ENCODE results near the gene SH3RF3.

Gene SH3RF3

DNA sequence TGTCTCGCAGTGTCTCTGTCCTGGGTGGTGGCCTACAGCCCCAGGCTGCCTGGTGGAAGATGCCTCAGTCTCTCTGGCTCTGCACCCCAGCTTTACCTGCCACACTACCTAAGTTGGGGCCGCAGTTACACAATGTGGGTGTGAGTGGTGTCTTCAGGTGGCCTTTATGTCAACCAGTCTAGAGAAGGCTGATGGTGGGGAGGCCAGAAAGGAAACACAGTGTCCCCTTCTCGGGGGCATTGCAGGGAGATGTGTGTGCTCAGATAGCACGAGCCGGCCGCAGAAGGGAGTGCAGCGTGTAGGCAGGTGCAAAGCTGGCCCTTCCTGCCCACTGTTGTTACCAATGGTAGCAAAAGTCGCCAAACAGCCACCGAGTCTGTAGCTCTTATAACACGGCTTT, 216.1 kb downstream of the SH3RF3 start:
- no peak for DNase-seq (ENCODE audit: low spot score)
- peak overlapping the region; percentile 62 for H3K18ac ChIP-seq (ENCODE audit: low read length)
- no peak overlapping the region for H2BK5ac ChIP-seq (ENCODE audit: low read length)
- peak overlapping the region; percentile 17 for H2AK5ac ChIP-seq (ENCODE audit: low read depth, low read length)
- no peak overlapping the region for H2AFZ ChIP-seq (ENCODE audit: low read length)
- no peaks in the 10 kb centered on the region for H3K36me3 ChIP-seq (replicated peaks in 1 of 2; ENCODE audit: control insufficient read depth in 2 of 2, insufficient read depth in 2 of 2, low read length in 2 of 2)
- no peak overlapping the region for H3K9ac ChIP-seq (ENCODE audit: low read depth, low read length, poor library complexity)
- H4K8ac ChIP-seq (ENCODE audit: low read depth, low read length), result no peak overlapping the region
- no peak overlapping the region for H3K14ac ChIP-seq (ENCODE audit: low read length)
- no peaks in the 10 kb centered on the region for H3K27me3 ChIP-seq (ENCODE audit: control insufficient read depth in 3 of 3, insufficient read depth in 3 of 3, low read depth in 1 of 3, low read length in 3 of 3)
- H4K91ac ChIP-seq (ENCODE audit: low read depth, low read length, poor library complexity), result no peak overlapping the region
- no peak overlapping the region for H3K4me2 ChIP-seq (ENCODE audit: insufficient read depth, low read length, poor library complexity, severe bottlenecking)
- no peak overlapping the region for H2BK120ac ChIP-seq (ENCODE audit: low read depth, low read length)
- H3K4me3 ChIP-seq (ENCODE audit: low read length in 2 of 2), result no peak overlapping the region
- H3K9me3 ChIP-seq (replicated peaks in 1 of 2; ENCODE audit: control insufficient read depth in 2 of 2, insufficient read depth in 1 of 2, low read depth in 1 of 2, low read length in 2 of 2), result peaks cover 5 to 11% of the 10 kb centered on the region in 2 donors
- no peak overlapping the region for H2BK12ac ChIP-seq (ENCODE audit: low read length)
- H3K27ac ChIP-seq (replicated peaks; ENCODE audit: low read length), result no peak overlapping the region
- no CpG with 5 or more reads among the region's 10 CpGs for WGBS, 2 donors (ENCODE audit: extremely low coverage in 2 of 2, insufficient read length in 2 of 2, insufficient replicate concordance in 1 of 2)
- H3K79me1 ChIP-seq (ENCODE audit: low read depth, low read length), result no peaks in the 10 kb centered on the region
- H3K4ac ChIP-seq (ENCODE audit: low read length), result no peak overlapping the region
- H3K4me1 ChIP-seq (ENCODE audit: control insufficient read depth in 2 of 2, insufficient read depth in 1 of 2, low read depth in 1 of 2, low read length in 2 of 2), result peaks cover 13 to 16% of the 10 kb centered on the region in 2 donors
- H2BK15ac ChIP-seq (ENCODE audit: low read length), result no peak overlapping the region
- no peak overlapping the region for H3K23ac ChIP-seq (ENCODE audit: low read depth, low read length, poor library complexity)

DNA sequence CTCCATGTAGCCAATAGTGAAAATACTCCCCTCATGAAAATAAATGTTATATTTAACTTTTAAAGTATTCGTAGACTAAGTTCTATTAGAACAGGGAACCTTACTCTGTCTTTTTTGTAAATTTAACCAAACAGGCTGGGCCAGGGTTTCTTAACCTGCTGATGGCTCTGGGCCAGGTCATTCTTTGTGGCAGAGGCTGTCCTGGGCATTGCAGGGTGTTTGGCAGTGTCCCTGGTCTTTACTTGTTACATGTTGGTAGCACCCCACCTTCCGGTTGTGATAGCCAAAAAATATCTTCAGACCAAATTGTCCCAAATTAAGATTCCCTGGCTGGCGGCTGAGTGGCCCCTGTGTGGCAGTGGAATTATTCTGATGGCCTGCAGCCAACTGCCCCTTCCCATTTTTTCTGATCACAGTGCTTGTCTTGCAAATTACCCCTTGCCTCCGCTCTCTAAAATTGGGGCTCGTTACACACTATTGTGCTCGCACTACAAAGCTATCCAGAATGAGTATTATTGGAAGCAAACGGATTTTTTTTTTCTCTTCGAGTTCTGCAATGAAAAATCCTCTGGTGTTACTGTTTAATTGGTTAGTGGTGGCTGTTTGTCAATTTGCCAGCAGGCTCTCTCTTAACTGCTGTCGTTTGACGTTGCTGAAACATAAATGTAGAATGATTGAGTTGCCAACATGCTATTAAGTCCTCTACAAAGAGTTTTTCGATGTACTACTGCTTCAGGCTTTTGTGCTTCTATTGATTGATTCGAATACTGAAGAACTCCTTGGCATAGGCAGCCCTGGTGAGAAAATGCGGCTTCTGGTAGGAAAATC, 216.9 kb downstream of the SH3RF3 start:
- H2BK5ac ChIP-seq (ENCODE audit: low read length), result no peak overlapping the region
- H3K79me1 ChIP-seq (ENCODE audit: low read depth, low read length), result no peaks in the 10 kb centered on the region
- H4K91ac ChIP-seq (ENCODE audit: low read depth, low read length, poor library complexity), result no peak overlapping the region
- no peak overlapping the region for H3K14ac ChIP-seq (ENCODE audit: low read length)
- no peak overlapping the region for H3K18ac ChIP-seq (ENCODE audit: low read length)
- H3K4ac ChIP-seq (ENCODE audit: low read length), result no peak overlapping the region
- H3K23ac ChIP-seq (ENCODE audit: low read depth, low read length, poor library complexity), result no peak overlapping the region
- H2BK120ac ChIP-seq (ENCODE audit: low read depth, low read length), result no peak overlapping the region
- H4K8ac ChIP-seq (ENCODE audit: low read depth, low read length), result no peak overlapping the region
- no peak overlapping the region for H3K27ac ChIP-seq (replicated peaks; ENCODE audit: low read length)
- DNase-seq (ENCODE audit: low spot score), result no peak
- peaks cover 1 to 4% of the 10 kb centered on the region in 2 donors for H3K9me3 ChIP-seq (replicated peaks in 1 of 2; ENCODE audit: control insufficient read depth in 2 of 2, insufficient read depth in 1 of 2, low read depth in 1 of 2, low read length in 2 of 2)
- no peak overlapping the region for H2AFZ ChIP-seq (ENCODE audit: low read length)
- no peak overlapping the region for H2AK5ac ChIP-seq (ENCODE audit: low read depth, low read length)
- no peaks in the 10 kb centered on the region for H3K36me3 ChIP-seq (replicated peaks in 1 of 2; ENCODE audit: control insufficient read depth in 2 of 2, insufficient read depth in 2 of 2, low read length in 2 of 2)
- H3K4me3 ChIP-seq (ENCODE audit: low read length in 2 of 2), result no peak overlapping the region
- no peak overlapping the region for H2BK15ac ChIP-seq (ENCODE audit: low read length)
- no peak overlapping the region for H2BK12ac ChIP-seq (ENCODE audit: low read length)
- peaks cover 18 to 19% of the 10 kb centered on the region in 2 donors for H3K4me1 ChIP-seq (ENCODE audit: control insufficient read depth in 2 of 2, insufficient read depth in 1 of 2, low read depth in 1 of 2, low read length in 2 of 2)
- no CpG with 5 or more reads among the region's 13 CpGs for WGBS, 2 donors (ENCODE audit: extremely low coverage in 2 of 2, insufficient read length in 2 of 2, insufficient replicate concordance in 1 of 2)
- H3K9ac ChIP-seq (ENCODE audit: low read depth, low read length, poor library complexity), result no peak overlapping the region
- H3K4me2 ChIP-seq (ENCODE audit: insufficient read depth, low read length, poor library complexity, severe bottlenecking), result no peak overlapping the region
- no peaks in the 10 kb centered on the region for H3K27me3 ChIP-seq (ENCODE audit: control insufficient read depth in 3 of 3, insufficient read depth in 3 of 3, low read depth in 1 of 3, low read length in 3 of 3)

DNA sequence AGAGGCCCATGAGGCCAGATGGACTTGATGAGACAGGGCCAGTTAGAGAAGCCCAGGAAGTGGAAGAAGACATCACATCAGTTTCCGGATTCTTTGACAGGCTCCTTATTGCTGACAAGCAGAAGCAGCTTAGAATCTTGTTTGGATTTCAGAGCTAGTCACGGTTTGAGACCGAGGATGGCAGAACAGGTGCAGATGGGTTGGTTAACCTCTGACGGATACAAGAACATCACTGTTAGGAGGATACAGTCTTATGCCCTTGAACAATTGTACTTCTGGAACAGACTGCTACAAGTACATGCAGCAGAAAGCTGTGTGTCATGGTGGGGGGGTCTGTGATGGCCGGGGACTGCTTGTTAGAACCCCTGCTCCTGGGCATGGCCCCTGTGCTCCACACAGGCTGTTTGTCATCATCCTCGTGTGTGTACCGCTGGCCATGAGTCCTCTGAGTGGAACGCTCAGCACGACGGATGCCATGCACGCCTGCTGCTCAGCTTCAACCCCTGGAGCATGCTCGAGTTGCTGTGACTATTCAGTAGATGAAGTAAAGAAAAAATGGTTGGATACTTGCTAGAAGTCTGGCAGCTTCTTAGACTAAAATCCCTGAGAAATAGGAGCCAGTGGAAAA, 217.7 kb downstream of the SH3RF3 start:
- Histone ChIP-seq H3K36me3 (replicated peaks in 1 of 2; ENCODE audit: control insufficient read depth in 2 of 2, insufficient read depth in 2 of 2, low read length in 2 of 2) (no peaks in the 10 kb centered on the region), H4K8ac (ENCODE audit: low read depth, low read length) (no peak overlapping the region), H3K9ac (ENCODE audit: low read depth, low read length, poor library complexity) (no peak overlapping the region), H2BK120ac (ENCODE audit: low read depth, low read length) (no peak overlapping the region), H3K27me3 (ENCODE audit: control insufficient read depth in 3 of 3, insufficient read depth in 3 of 3, low read depth in 1 of 3, low read length in 3 of 3) (no peaks in the 10 kb centered on the region), H3K79me1 (ENCODE audit: low read depth, low read length) (no peaks in the 10 kb centered on the region), H3K23ac (ENCODE audit: low read depth, low read length, poor library complexity) (no peak overlapping the region), H3K4ac (ENCODE audit: low read length) (no peak overlapping the region), H2AK5ac (ENCODE audit: low read depth, low read length) (no peak overlapping the region), H3K9me3 (replicated peaks in 1 of 2; ENCODE audit: control insufficient read depth in 2 of 2, insufficient read depth in 1 of 2, low read depth in 1 of 2, low read length in 2 of 2) (no peaks in the 10 kb centered on the region), H4K91ac (ENCODE audit: low read depth, low read length, poor library complexity) (no peak overlapping the region), H3K4me3 (ENCODE audit: low read length in 2 of 2) (no peak overlapping the region), H2BK12ac (ENCODE audit: low read length) (no peak overlapping the region), H3K27ac (replicated peaks; ENCODE audit: low read length) (no peak overlapping the region), H2AFZ (ENCODE audit: low read length) (no peak overlapping the region), H3K4me1 (ENCODE audit: control insufficient read depth in 2 of 2, insufficient read depth in 1 of 2, low read depth in 1 of 2, low read length in 2 of 2) (peaks cover 18 to 21% of the 10 kb centered on the region in 2 donors), H3K14ac (ENCODE audit: low read length) (no peak overlapping the region), H3K18ac (ENCODE audit: low read length) (no peak overlapping the region), H2BK15ac (ENCODE audit: low read length) (no peak overlapping the region), H3K4me2 (ENCODE audit: insufficient read depth, low read length, poor library complexity, severe bottlenecking) (no peak overlapping the region), H2BK5ac (ENCODE audit: low read length) (no peak overlapping the region)
- no CpG with 5 or more reads among the region's 12 CpGs for WGBS, 2 donors (ENCODE audit: extremely low coverage in 2 of 2, insufficient read length in 2 of 2, insufficient replicate concordance in 1 of 2)
- no peak for DNase-seq (ENCODE audit: low spot score)

DNA sequence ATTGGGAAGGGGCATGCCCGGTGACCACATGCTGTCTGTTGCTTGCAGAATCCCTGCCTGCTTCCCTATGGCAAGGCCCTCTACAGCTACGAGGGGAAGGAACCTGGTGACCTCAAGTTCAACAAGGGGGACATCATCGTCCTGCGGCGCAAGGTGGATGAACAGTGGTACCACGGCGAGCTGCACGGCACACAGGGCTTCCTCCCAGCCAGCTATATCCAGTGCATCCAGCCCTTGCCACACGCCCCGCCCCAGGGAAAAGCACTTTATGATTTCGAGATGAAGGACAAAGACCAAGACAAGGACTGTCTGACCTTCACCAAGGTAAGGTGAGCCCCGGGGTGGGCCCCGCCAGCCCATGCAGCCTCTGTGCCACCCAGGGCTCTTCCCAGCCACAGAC, 218.6 kb downstream of the SH3RF3 start:
- H3K27me3 ChIP-seq (ENCODE audit: control insufficient read depth in 3 of 3, insufficient read depth in 3 of 3, low read depth in 1 of 3, low read length in 3 of 3), result no peaks in the 10 kb centered on the region
- H2BK5ac ChIP-seq (ENCODE audit: low read length), result no peak overlapping the region
- H3K36me3 ChIP-seq (replicated peaks in 1 of 2; ENCODE audit: control insufficient read depth in 2 of 2, insufficient read depth in 2 of 2, low read length in 2 of 2), result no peaks in the 10 kb centered on the region
- H3K27ac ChIP-seq (replicated peaks; ENCODE audit: low read length), result no peak overlapping the region
- H2BK12ac ChIP-seq (ENCODE audit: low read length), result no peak overlapping the region
- no peak overlapping the region for H4K91ac ChIP-seq (ENCODE audit: low read depth, low read length, poor library complexity)
- H2AFZ ChIP-seq (ENCODE audit: low read length), result no peak overlapping the region
- no peak overlapping the region for H3K4me2 ChIP-seq (ENCODE audit: insufficient read depth, low read length, poor library complexity, severe bottlenecking)
- peak overlapping the region; percentile 50 for H2BK15ac ChIP-seq (ENCODE audit: low read length)
- H3K14ac ChIP-seq (ENCODE audit: low read length), result no peak overlapping the region
- H4K8ac ChIP-seq (ENCODE audit: low read depth, low read length), result no peak overlapping the region
- WGBS, 2 donors (ENCODE audit: extremely low coverage in 2 of 2, insufficient read length in 2 of 2, insufficient replicate concordance in 1 of 2), result no CpG with 5 or more reads among the region's 13 CpGs
- peak overlapping the region; percentile 22 for H2AK5ac ChIP-seq (ENCODE audit: low read depth, low read length)
- H3K79me1 ChIP-seq (ENCODE audit: low read depth, low read length), result no peaks in the 10 kb centered on the region
- no peak overlapping the region for H3K4ac ChIP-seq (ENCODE audit: low read length)
- no peaks in the 10 kb centered on the region for H3K9me3 ChIP-seq (replicated peaks in 1 of 2; ENCODE audit: control insufficient read depth in 2 of 2, insufficient read depth in 1 of 2, low read depth in 1 of 2, low read length in 2 of 2)
- DNase-seq (ENCODE audit: low spot score), result no peak
- H2BK120ac ChIP-seq (ENCODE audit: low read depth, low read length), result no peak overlapping the region
- H3K4me3 ChIP-seq (ENCODE audit: low read length in 2 of 2), result no peak overlapping the region
- H3K4me1 ChIP-seq (ENCODE audit: control insufficient read depth in 2 of 2, insufficient read depth in 1 of 2, low read depth in 1 of 2, low read length in 2 of 2), result peaks cover 18 to 19% of the 10 kb centered on the region in 2 donors
- H3K23ac ChIP-seq (ENCODE audit: low read depth, low read length, poor library complexity), result no peak overlapping the region
- peak overlapping the region; percentile 53 for H3K9ac ChIP-seq (ENCODE audit: low read depth, low read length, poor library complexity)
- H3K18ac ChIP-seq (ENCODE audit: low read length), result no peak overlapping the region
